Measurements from ENCODE around the gene JAKMIP2.

- TF ChIP-seq CTCF (IDR thresholded peaks at IDR 0.05; ENCODE audit: low read depth, low read length, poor library complexity, severe bottlenecking) = no peak
- TF ChIP-seq EZH2phosphoT487 (IDR thresholded peaks at IDR 0.05; ENCODE audit: borderline replicate concordance, low read length) = no peak
Observed at GRCh38 chr5:147539053-147539452, 243.5 kb downstream of the JAKMIP2 start.

Measured in DOHH2 (cell line).